HG03025 (cell line): ENCODE results near the gene KCNC3.
A peak's percentile ranks its signal among the peaks of the same experiment; 100 is the strongest.

Source experiments
- ATAC-seq: cut with Tn5 transposase; IDR thresholded peaks from one replicate; pipeline ENCODE4 v1.9.1; 2021; ENCODE audit warnings: mild to moderate bottlenecking, moderate library complexity; ENCODE audit not compliant: unreplicated experiment, low FRiP score

Gene KCNC3

GRCh38 chr19:50329146-50329925 lies at the start of gene KCNC3:
Gene KCNC3, minus strand, starts transcription at chr19:50329377. Its CDS starts 295 bp downstream, at chr19:50329082.
- ATAC-seq: peak; percentile 37

GRCh38 chr19:50378863-50379236 lies 49.7 kb upstream of the KCNC3 start:
- no peak for ATAC-seq

- ATAC-seq: no peak
Measured at GRCh38 chr19:50378169-50378862, 49.1 kb upstream of the KCNC3 start.

- no peak for ATAC-seq
Measured at GRCh38 chr19:50377517-50377916, 48.3 kb upstream of the KCNC3 start.

- no peak for ATAC-seq
Measured at GRCh38 chr19:50377051-50377461, 47.9 kb upstream of the KCNC3 start.

GRCh38 chr19:50376166-50377050 lies 47.2 kb upstream of the KCNC3 start, which contains the start of gene NR1H2:
Gene NR1H2, plus strand, starts transcription at chr19:50376457. Its CDS starts 1,149 bp downstream, at chr19:50377606.
- ATAC-seq: peak; percentile 78

GRCh38 chr19:50371914-50372475 lies 42.8 kb upstream of the KCNC3 start:
- ATAC-seq: no peak

- ATAC-seq: no peak
Measured at GRCh38 chr19:50368649-50369570, 39.7 kb upstream of the KCNC3 start.

- no peak for ATAC-seq
Measured at GRCh38 chr19:50365434-50366306, 36.5 kb upstream of the KCNC3 start, which contains the start of gene NAPSA. Gene NAPSA, minus strand, starts transcription at chr19:50365639. Its CDS starts 18 bp downstream, at chr19:50365621.

GRCh38 chr19:50362656-50363424 lies 33.7 kb upstream of the KCNC3 start:
- no peak for ATAC-seq

GRCh38 chr19:50362030-50362412 lies 32.8 kb upstream of the KCNC3 start:
- no peak for ATAC-seq

GRCh38 chr19:50361290-50362029 lies 32.3 kb upstream of the KCNC3 start:
- ATAC-seq: no peak

GRCh38 chr19:50359328-50359818 lies 30.2 kb upstream of the KCNC3 start:
- no peak for ATAC-seq

- ATAC-seq: no peak
Measured at GRCh38 chr19:50358483-50359327, 29.5 kb upstream of the KCNC3 start.

- peak; percentile 47 for ATAC-seq
Measured at GRCh38 chr19:50357178-50358100, 28.3 kb upstream of the KCNC3 start.
